K562 (cell line): ENCODE measurements around the gene SLIT2. TPM values are rescaled to one million over a fixed set of nuclear protein-coding genes. Genes with fewer than 3 reads are reported as not detected.

Experiments used
- ATAC-seq: fragments of 200-7000 bp; cut with Tn5 transposase; 3 replicates; pipeline ENCODE4 v1.9.1; 2020; ENCODE audit warnings: moderate library complexity
- BruUV-seq: library from RNA; stranded (reverse); fragments of 400-500 nt; replicated peaks from 2 replicates; lab custom pipeline; 2021; lab: Mats Ljungman, UMichigan
- CTCF ChIA-PET: fragments of 300-600 bp; formaldehyde crosslinking; extraction: SDS; loops from one replicate; lab custom pipeline; 2021; ENCODE audit warnings: low intra/inter-chr PET ratio; lab: Yijun Ruan, JAX
- POLR2A ChIA-PET: fragments of 300-600, 350-650 bp; sonication (Branson Sonifier 250); formaldehyde crosslinking; extraction: SDS; loops from one replicate; lab custom pipeline; 2021; ENCODE audit warnings: antibody characterized with exemption, inconsistent platforms; lab: Yijun Ruan, JAX
- DNase-seq, 4 experiments: peaks; one replicate each; pipeline versions ENCODE4 v3.0.0 to v3.0.0-alpha.2; 2011 to 2018; ENCODE audit warnings: low spot score in 3 of 4, mixed read lengths in 3 of 4; ENCODE audit errors: extremely low read depth in 1 of 4
- FAIRE-seq: peaks from 2 replicates; lab custom pipeline; 2011; peaks lifted over from hg19 to GRCh38; lab: Jason Lieb, UNC
- H2AFZ ChIP-seq: 2 replicates; pipeline ENCODE4 v1.6.0; 2011; ENCODE audit warnings: low read depth, low read length, control low read depth, inconsistent platforms
- H3K27ac ChIP-seq: fragments of 200-600 bp; 3 replicates; pipeline ENCODE4 v1.8.0; 2011; ENCODE audit warnings: low read depth, mild to moderate bottlenecking, control low read depth, inconsistent platforms, low read length, moderate library complexity, mixed read lengths; ENCODE audit errors: extremely low read depth
- H3K27me3 ChIP-seq, 2 experiments: fragments of 300-600 bp in 1 of 2; 2 replicates in 1 of 2; 3 replicates in 1 of 2; pipeline versions ENCODE4 v1.6.0 to v1.8.0; 2011; ENCODE audit warnings: inconsistent platforms in 2 of 2, low read length in 2 of 2, mild to moderate bottlenecking in 1 of 2, mixed read lengths in 1 of 2, moderate library complexity in 1 of 2; ENCODE audit not compliant: control insufficient read depth in 2 of 2, insufficient read depth in 2 of 2
- H3K36me3 ChIP-seq: fragments of 300-600 bp; 3 replicates; pipeline ENCODE4 v1.8.0; 2011; ENCODE audit warnings: mild to moderate bottlenecking, low read length, inconsistent platforms; ENCODE audit not compliant: control insufficient read depth, insufficient read depth
- H3K4me1 ChIP-seq, 2 experiments: fragments of 200-600 bp in 1 of 2; replicated peaks in 1 of 2; 2 replicates in 1 of 2; 3 replicates in 1 of 2; pipeline versions ENCODE4 v1.5.1 to v1.8.0; 2011; ENCODE audit warnings: inconsistent platforms in 2 of 2, low read length in 2 of 2, mild to moderate bottlenecking in 1 of 2, mixed read lengths in 1 of 2, moderate library complexity in 1 of 2; ENCODE audit not compliant: control insufficient read depth in 2 of 2, insufficient read depth in 2 of 2
- H3K4me2 ChIP-seq: 2 replicates; pipeline ENCODE4 v1.6.1; 2011; ENCODE audit warnings: low read length, control low read depth, inconsistent platforms, mixed read lengths; ENCODE audit not compliant: insufficient read depth
- H3K4me3 ChIP-seq: fragments of 200-600 bp; sonication (generic), shearing (Covaris generic); 2 replicates; pipeline ENCODE4 v1.5.1; 2016; ENCODE audit warnings: control low read depth, inconsistent platforms
- H3K79me2 ChIP-seq: fragments of 200-600 bp; 3 replicates; pipeline ENCODE4 v1.8.0; 2011; ENCODE audit warnings: low read length, inconsistent platforms; ENCODE audit not compliant: control insufficient read depth, insufficient read depth
- H3K9ac ChIP-seq, 2 experiments: 2 replicates each; pipeline versions ENCODE4 v1.6.0 to v1.6.1; 2011; ENCODE audit warnings: low read depth in 2 of 2, low read length in 2 of 2, control low read depth in 1 of 2, inconsistent platforms in 1 of 2, mild to moderate bottlenecking in 1 of 2, mixed read lengths in 1 of 2; ENCODE audit not compliant: insufficient read depth in 1 of 2
- H3K9me1 ChIP-seq: one replicate; pipeline ENCODE4 v1.6.0; 2011; ENCODE audit warnings: inconsistent platforms, mild to moderate bottlenecking, low read length, moderate library complexity; ENCODE audit not compliant: control insufficient read depth, insufficient read depth
- H3K9me3 ChIP-seq: replicated peaks from 2 replicates; pipeline ENCODE4 v1.5.1; 2011; ENCODE audit warnings: low read depth, low read length, inconsistent platforms; ENCODE audit not compliant: control insufficient read depth, insufficient read depth
- H4K20me1 ChIP-seq: replicated peaks from 2 replicates; pipeline ENCODE4 v1.6.1; 2011; ENCODE audit warnings: low read length, inconsistent platforms, mixed read lengths; ENCODE audit not compliant: control insufficient read depth, insufficient read depth
- ASH1L ChIP-seq: fragments of 450-650 bp; IDR thresholded peaks from 2 replicates; pipeline ENCODE4 v1.6.1; 2018; ENCODE audit warnings: borderline replicate concordance, mild to moderate bottlenecking, low read depth; ENCODE audit not compliant: partially characterized antibody
- KDM2B ChIP-seq: fragments of 250-450 bp; sonication (Bioruptor Pico); IDR thresholded peaks from 2 replicates; pipeline ENCODE4 v1.8.0; 2021; ENCODE audit warnings: mild to moderate bottlenecking, moderate library complexity
- MCM2 ChIP-seq: fragments of 450-650 bp; IDR thresholded peaks from 2 replicates; pipeline ENCODE4 v1.6.1; 2017; ENCODE audit warnings: low read depth, mild to moderate bottlenecking
- NRF1 ChIP-seq, 2 experiments: fragments of 450-650 bp; IDR thresholded peaks in 1 of 2; conservative IDR thresholded peaks in 1 of 2; 2 replicates each; pipeline ENCODE4 v1.6.1; 2014; ENCODE audit warnings: mild to moderate bottlenecking in 2 of 2
- OTX1 ChIP-seq: fragments of 450-650 bp; formaldehyde crosslinking; IDR thresholded peaks from 2 replicates; pipeline ENCODE4 v1.4.0; 2022; ENCODE audit warnings: mild to moderate bottlenecking
- PURB ChIP-seq: sonication (generic); formaldehyde crosslinking; IDR thresholded peaks from 2 replicates; pipeline ENCODE4 v1.9.0; 2021; ENCODE audit warnings: low read depth, mild to moderate bottlenecking, missing genetic modification reagents
- SLC30A9 ChIP-seq: fragments of 250-450 bp; sonication (Bioruptor Pico); IDR thresholded peaks from 2 replicates; pipeline ENCODE4 v1.8.0; 2022; ENCODE audit warnings: mild to moderate bottlenecking, moderate library complexity
- WHSC1 ChIP-seq: IDR thresholded peaks from one replicate; pipeline ENCODE4 v1.6.1; 2012; ENCODE audit warnings: low read length, control low read depth, inconsistent platforms
- ZNF133 ChIP-seq: fragments of 250-450 bp; sonication (Bioruptor Pico); IDR thresholded peaks from 2 replicates; pipeline ENCODE4 v1.4.0; 2020; ENCODE audit warnings: mild to moderate bottlenecking
- ZNF184 ChIP-seq: sonication (generic); formaldehyde crosslinking; IDR thresholded peaks from 2 replicates; pipeline ENCODE4 v1.5.0; 2020; ENCODE audit warnings: missing genetic modification reagents
- ZNF583 ChIP-seq: fragments of 250-450 bp; sonication (Bioruptor Pico); IDR thresholded peaks from 2 replicates; pipeline ENCODE4 v1.4.0; 2020
- in situ Hi-C: fragments of 300-500 bp; cut with MboI; formaldehyde crosslinking; loops from 4 replicates; pipeline ENCODE4 v1.15.0; 2018; ENCODE audit warnings: inconsistent platforms, mixed read lengths
- intact Hi-C: fragments of 100-400 bp; cut with micrococcal nuclease; formaldehyde crosslinking; loops from 2 replicates; pipeline ENCODE4 v1.14.2; 2022
- polyA plus RNA-seq, 8 experiments: library from polyadenylated mRNA; depleted of rRNA in 4 of 8; stranded (reverse) in 5 of 8; unstranded in 3 of 8; fragments of >200 nt; fragmentation: Nextera tagmentation in 2 of 8; fragmentation: Illumina TruSeq in 1 of 8; extraction: Ambion mirVana in 2 of 8; extraction: Trizol in 1 of 8; gene quantifications; 2 replicates each; pipeline versions ENCODE4 v1.2.1 to v1.2.3, GENCODE V29; 2011 to 2014; ENCODE audit warnings: inconsistent platforms in 1 of 8, missing spikeins in 1 of 8
- total RNA-seq, 7 experiments: library from RNA; depleted of rRNA in 6 of 7; stranded (reverse); fragments of >200 nt in 6 of 7; fragmentation: Illumina TruSeq in 2 of 7; extraction: Trizol in 2 of 7; gene quantifications; 2 replicates each; pipeline versions ENCODE4 v1.2.1 to v1.2.3, GENCODE V29; 2011 to 2021; ENCODE audit warnings: low replicate concordance in 1 of 7
- TF ChIP-seq, protein P1 (sequence below), 2 experiments: fragments of 450-650 bp; conservative IDR thresholded peaks; 2 replicates each; pipeline ENCODE4 v1.6.1; 2017; ENCODE audit warnings: mild to moderate bottlenecking in 2 of 2, moderate library complexity in 2 of 2
- TF ChIP-seq, protein P2 (sequence below): sonication (generic); formaldehyde crosslinking; IDR thresholded peaks from 2 replicates; pipeline ENCODE4 v1.8.0; 2022; ENCODE audit warnings: missing genetic modification reagents, mild to moderate bottlenecking, borderline replicate concordance
- TF ChIP-seq, protein P3 (sequence below), 2 experiments: fragments of 450-650 bp in 1 of 2; IDR thresholded peaks; 2 replicates each; pipeline ENCODE4 v1.6.1; 2011 to 2017; ENCODE audit warnings: low read depth in 2 of 2, antibody characterized with exemption in 1 of 2, borderline replicate concordance in 1 of 2, low read length in 1 of 2, mild to moderate bottlenecking in 1 of 2, mixed read lengths in 1 of 2; ENCODE audit not compliant: control insufficient read depth in 1 of 2

SLIT2 gene
- total and polyA plus RNA-seq, 9 of the 15 experiments (the other 6 are each of a cell fraction or from before 2014, with no cell fraction given): 1.8 to 8.1 (median 4.1) TPM

DNA sequence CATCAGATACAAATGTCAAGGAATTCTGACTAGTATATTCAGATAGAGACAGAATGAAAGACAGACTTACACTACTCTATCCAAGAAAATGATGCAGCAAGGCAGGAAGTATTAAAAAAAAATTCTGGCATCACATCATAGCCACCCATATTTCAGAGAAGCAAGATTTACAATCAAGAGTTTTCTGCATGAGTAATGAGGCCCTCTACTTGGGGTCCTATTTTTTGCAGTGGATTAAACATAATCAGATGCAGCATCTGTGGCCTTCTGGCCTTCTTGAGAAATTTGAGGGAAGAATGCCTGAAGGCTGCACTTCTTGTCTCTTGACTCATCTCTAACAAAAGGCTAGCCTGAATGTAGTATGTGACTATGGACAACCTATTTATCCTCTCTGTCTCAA is 48.2 kb upstream of the SLIT2 start:
- no peak overlapping the region for H2AFZ ChIP-seq
- no peak for DNase-seq
- H3K27me3 ChIP-seq: no peaks in the 10 kb centered on the region
- H4K20me1 ChIP-seq: no peaks in the 10 kb centered on the region
- no peaks in the 10 kb centered on the region for H3K9me3 ChIP-seq
- no peak overlapping the region for H3K9ac ChIP-seq
- intact Hi-C loops: no loop called here
- H3K4me1 ChIP-seq: no peaks in the 10 kb centered on the region
- no peak overlapping the region for H3K27ac ChIP-seq
- no peaks in the 10 kb centered on the region for H3K79me2 ChIP-seq
- no peak overlapping the region for H3K4me3 ChIP-seq
- ATAC-seq: no peak
- POLR2A ChIA-PET: no interaction called here
- H3K9me1 ChIP-seq: no peaks in the 10 kb centered on the region
- no peak for FAIRE-seq
- H3K4me2 ChIP-seq: no peak overlapping the region
- in situ Hi-C loops: no loop called here
- BruUV-seq: no TSS peak
- CTCF ChIA-PET: no interaction called here
- no peaks in the 10 kb centered on the region for H3K36me3 ChIP-seq
- TF ChIP-seq, protein P1, sequence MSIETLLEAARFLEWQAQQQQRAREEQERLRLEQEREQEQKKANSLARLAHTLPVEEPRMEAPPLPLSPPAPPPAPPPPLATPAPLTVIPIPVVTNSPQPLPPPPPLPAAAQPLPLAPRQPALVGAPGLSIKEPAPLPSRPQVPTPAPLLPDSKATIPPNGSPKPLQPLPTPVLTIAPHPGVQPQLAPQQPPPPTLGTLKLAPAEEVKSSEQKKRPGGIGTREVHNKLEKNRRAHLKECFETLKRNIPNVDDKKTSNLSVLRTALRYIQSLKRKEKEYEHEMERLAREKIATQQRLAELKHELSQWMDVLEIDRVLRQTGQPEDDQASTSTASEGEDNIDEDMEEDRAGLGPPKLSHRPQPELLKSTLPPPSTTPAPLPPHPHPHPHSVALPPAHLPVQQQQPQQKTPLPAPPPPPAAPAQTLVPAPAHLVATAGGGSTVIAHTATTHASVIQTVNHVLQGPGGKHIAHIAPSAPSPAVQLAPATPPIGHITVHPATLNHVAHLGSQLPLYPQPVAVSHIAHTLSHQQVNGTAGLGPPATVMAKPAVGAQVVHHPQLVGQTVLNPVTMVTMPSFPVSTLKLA (conservative IDR thresholded peaks at IDR 0.05): no peak
- TF ChIP-seq, protein P2, sequence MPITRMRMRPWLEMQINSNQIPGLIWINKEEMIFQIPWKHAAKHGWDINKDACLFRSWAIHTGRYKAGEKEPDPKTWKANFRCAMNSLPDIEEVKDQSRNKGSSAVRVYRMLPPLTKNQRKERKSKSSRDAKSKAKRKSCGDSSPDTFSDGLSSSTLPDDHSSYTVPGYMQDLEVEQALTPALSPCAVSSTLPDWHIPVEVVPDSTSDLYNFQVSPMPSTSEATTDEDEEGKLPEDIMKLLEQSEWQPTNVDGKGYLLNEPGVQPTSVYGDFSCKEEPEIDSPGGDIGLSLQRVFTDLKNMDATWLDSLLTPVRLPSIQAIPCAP (CRISPR knock-in tag): no peak
- TF ChIP-seq MCM2 (no peak), ZNF133 (CRISPR knock-in tag) (no peak), ZNF583 (CRISPR knock-in tag) (no peak), KDM2B (CRISPR knock-in tag) (no peak), ASH1L (no peak), ZNF184 (CRISPR knock-in tag) (no peak), NRF1 (conservative IDR thresholded peaks at IDR 0.05 in 1 of 2, IDR thresholded peaks at IDR 0.05 in 1 of 2) (no peak), PURB (CRISPR knock-in tag) (no peak), SLC30A9 (CRISPR knock-in tag) (no peak), OTX1 (CRISPR knock-in tag) (no peak), WHSC1 (no peak)
- TF ChIP-seq, protein P3, sequence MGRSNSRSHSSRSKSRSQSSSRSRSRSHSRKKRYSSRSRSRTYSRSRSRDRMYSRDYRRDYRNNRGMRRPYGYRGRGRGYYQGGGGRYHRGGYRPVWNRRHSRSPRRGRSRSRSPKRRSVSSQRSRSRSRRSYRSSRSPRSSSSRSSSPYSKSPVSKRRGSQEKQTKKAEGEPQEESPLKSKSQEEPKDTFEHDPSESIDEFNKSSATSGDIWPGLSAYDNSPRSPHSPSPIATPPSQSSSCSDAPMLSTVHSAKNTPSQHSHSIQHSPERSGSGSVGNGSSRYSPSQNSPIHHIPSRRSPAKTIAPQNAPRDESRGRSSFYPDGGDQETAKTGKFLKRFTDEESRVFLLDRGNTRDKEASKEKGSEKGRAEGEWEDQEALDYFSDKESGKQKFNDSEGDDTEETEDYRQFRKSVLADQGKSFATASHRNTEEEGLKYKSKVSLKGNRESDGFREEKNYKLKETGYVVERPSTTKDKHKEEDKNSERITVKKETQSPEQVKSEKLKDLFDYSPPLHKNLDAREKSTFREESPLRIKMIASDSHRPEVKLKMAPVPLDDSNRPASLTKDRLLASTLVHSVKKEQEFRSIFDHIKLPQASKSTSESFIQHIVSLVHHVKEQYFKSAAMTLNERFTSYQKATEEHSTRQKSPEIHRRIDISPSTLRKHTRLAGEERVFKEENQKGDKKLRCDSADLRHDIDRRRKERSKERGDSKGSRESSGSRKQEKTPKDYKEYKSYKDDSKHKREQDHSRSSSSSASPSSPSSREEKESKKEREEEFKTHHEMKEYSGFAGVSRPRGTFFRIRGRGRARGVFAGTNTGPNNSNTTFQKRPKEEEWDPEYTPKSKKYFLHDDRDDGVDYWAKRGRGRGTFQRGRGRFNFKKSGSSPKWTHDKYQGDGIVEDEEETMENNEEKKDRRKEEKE (IDR thresholded peaks at IDR 0.05; ENCODE audit: borderline replicate concordance in 1 of 2, control insufficient read depth in 1 of 2, low read depth in 2 of 2, low read length in 1 of 2): no peak
